GM19397 (cell line): Measurements from ENCODE around the gene GHITM.
"Not testable (repeated sequence)": the region's sequence is repeated elsewhere in the genome, so short reads cannot be mapped to it uniquely, and the experiment has no call there.

Experiments
- ATAC-seq: cut with Tn5 transposase; IDR thresholded peaks from one replicate; pipeline ENCODE4 v1.9.1; 2021; ENCODE audit warnings: mild to moderate bottlenecking, moderate library complexity; ENCODE audit not compliant: unreplicated experiment

The GHITM gene

GRCh38 chr10:84139126-84140035 lies at the start of gene GHITM:
Gene GHITM, plus strand, starts transcription at chr10:84139509. Its CDS starts 1,992 bp downstream, at chr10:84141501.
- peak; percentile 99 for ATAC-seq

- no peak for ATAC-seq
These were observed 43.4 kb upstream of the GHITM start for GRCh38 chr10:84095811-84096497.

GRCh38 chr10:84097787-84098353 lies 41.4 kb upstream of the GHITM start:
- no peak for ATAC-seq

GRCh38 chr10:84098667-84099066 lies 40.6 kb upstream of the GHITM start:
- no peak for ATAC-seq

GRCh38 chr10:84101042-84101441 lies 38.3 kb upstream of the GHITM start:
- ATAC-seq: no peak

- no peak for ATAC-seq
These were observed 30.5 kb upstream of the GHITM start for GRCh38 chr10:84108797-84109196.

GRCh38 chr10:84109772-84110171 lies 29.5 kb upstream of the GHITM start:
- ATAC-seq: not testable (repeated sequence)

GRCh38 chr10:84113468-84113867 lies 25.8 kb upstream of the GHITM start:
- ATAC-seq: not testable (repeated sequence)

- no peak for ATAC-seq
These were observed 25.1 kb upstream of the GHITM start for GRCh38 chr10:84114088-84114667.

GRCh38 chr10:84117204-84117603 lies 22.1 kb upstream of the GHITM start:
- not testable (repeated sequence) for ATAC-seq

- no peak for ATAC-seq
These were observed 21.5 kb upstream of the GHITM start for GRCh38 chr10:84117686-84118394.

- no peak for ATAC-seq
These were observed 20.8 kb upstream of the GHITM start for GRCh38 chr10:84118395-84119006.

GRCh38 chr10:84123362-84123761 lies 15.9 kb upstream of the GHITM start:
- ATAC-seq: no peak

- ATAC-seq: not testable (repeated sequence)
These were observed 13.2 kb upstream of the GHITM start for GRCh38 chr10:84125910-84126784.

- ATAC-seq: no peak
These were observed 12.5 kb upstream of the GHITM start for GRCh38 chr10:84126785-84127167.

- no peak for ATAC-seq
These were observed 3.5 kb upstream of the GHITM start for GRCh38 chr10:84135836-84136235.

GRCh38 chr10:84137811-84138210 lies 1.5 kb upstream of the GHITM start:
- no peak for ATAC-seq

GRCh38 chr10:84138478-84139125 lies 707 bp upstream of the GHITM start:
- ATAC-seq: no peak

- no peak for ATAC-seq
These were observed 699 bp downstream of the GHITM start for GRCh38 chr10:84140036-84140379.
